GM12872 (cell line): ENCODE results near the gene TBCK.

Experiments
- CTCF ChIP-seq: IDR thresholded peaks from 3 replicates; pipeline ENCODE4 v1.5.1; 2011; ENCODE audit warnings: low read depth, mild to moderate bottlenecking, low read length, moderate library complexity; ENCODE audit not compliant: insufficient read depth

Gene TBCK

DNA sequence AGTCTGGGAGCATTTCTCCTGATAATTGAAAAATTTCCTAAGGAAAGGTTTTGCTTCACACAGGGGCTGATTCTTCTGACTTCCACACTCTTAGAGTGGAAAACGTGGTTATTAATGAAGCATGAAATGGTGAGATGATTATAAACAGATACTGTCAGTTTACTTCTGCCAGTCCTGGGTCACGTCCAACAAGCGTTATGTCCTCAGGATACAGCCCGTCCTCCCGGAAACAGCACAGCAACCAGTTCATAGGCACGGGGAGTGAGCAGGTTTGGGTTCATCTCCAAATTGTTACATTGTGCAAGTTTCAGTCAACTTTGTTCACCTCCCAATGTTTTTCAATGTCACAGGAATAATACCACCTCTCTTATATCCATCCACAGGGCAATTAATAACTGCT is 321.9 kb downstream of the TBCK start:
- no peak for TF ChIP-seq CTCF

DNA sequence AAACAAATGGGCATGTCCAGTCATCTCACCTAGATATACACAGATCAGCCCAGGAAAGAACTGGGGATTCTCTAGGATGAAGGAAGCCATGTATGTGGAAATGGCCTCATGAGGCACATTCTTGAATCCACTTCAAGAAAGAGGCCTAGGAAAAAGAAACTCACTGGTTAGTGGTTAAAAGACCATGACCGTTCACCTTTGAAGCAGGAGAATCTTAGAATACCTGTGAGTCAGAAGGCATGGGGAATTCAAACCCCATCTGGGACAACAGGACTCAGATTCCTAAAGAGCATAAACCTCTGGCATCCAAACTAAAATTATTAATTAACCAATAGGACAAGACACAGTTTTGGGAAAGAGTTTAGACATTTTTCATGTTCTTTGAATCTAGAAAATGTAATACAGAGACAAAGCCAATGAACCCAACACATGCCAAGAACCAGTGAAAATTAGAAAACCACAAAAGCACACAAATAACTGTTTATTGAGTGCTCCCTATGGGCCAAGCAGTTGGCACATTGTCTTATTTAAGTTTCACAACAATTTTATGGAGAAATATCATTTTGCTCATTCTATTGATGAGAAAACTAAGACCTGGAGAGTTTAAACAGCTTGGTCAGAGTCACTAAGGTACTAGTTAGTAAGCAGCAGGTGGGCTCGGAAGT is 323.2 kb downstream of the TBCK start:
- no peak for TF ChIP-seq CTCF

DNA sequence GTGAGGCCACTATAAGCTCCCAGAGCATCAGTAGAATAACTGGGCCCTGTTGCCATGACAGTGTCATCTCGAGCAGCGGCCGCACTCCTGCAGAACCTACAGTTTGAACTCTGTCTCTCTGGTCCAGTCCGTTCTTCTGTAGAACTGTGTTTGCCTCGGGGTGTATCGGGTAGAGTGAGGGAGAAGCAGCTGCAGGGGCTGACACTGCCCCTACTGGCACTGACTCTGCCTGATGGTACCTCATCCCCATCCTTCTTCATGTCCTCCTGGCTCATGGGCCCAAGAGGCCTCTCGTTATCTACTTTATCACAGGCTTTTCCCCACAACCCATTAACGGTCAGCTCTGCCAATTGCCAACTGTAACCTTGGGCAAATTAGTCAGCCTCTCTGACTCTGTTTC is 324.3 kb downstream of the TBCK start:
- no peak for TF ChIP-seq CTCF
